ENCODE measurements around the gene PSD4.

DNA sequence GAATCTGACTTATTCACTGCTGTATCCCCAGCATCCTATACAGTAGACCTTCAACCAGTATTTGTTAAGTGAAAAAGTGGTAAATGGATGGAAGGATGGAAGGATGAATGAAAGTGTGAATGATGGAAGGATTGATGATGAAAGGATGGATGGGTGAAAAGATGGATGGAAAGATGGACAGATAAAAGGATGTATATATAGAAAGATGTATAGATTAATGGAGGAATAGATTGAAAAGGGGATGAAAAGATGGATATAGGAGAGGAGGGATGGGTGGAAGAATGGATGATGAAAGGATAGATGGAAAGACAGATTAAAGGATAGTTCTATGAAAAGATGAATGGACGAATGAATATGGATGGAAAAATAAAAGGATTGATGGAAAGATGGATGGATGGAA, 50.0 kb downstream of the PSD4 start:
- no peak for TF ChIP-seq JUNB (IDR thresholded peaks at IDR 0.05)
- TF ChIP-seq, protein P1, sequence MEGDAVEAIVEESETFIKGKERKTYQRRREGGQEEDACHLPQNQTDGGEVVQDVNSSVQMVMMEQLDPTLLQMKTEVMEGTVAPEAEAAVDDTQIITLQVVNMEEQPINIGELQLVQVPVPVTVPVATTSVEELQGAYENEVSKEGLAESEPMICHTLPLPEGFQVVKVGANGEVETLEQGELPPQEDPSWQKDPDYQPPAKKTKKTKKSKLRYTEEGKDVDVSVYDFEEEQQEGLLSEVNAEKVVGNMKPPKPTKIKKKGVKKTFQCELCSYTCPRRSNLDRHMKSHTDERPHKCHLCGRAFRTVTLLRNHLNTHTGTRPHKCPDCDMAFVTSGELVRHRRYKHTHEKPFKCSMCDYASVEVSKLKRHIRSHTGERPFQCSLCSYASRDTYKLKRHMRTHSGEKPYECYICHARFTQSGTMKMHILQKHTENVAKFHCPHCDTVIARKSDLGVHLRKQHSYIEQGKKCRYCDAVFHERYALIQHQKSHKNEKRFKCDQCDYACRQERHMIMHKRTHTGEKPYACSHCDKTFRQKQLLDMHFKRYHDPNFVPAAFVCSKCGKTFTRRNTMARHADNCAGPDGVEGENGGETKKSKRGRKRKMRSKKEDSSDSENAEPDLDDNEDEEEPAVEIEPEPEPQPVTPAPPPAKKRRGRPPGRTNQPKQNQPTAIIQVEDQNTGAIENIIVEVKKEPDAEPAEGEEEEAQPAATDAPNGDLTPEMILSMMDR (IDR thresholded peaks at IDR 0.05), result no peak
- no peak for TF ChIP-seq FOSL2 (IDR thresholded peaks at IDR 0.05)
- no peak for TF ChIP-seq FOSL2 (CRISPR knock-in tag; IDR thresholded peaks at IDR 0.05)
- TF ChIP-seq RCOR1 (IDR thresholded peaks at IDR 0.05; ENCODE audit: low read depth, low read length), result no peak
- TF ChIP-seq RAD21 (conservative IDR thresholded peaks at IDR 0.05 in 1 of 2, IDR thresholded peaks at IDR 0.05 in 1 of 2), result no peak
- TF ChIP-seq E2F6 (IDR thresholded peaks at IDR 0.05; ENCODE audit: borderline replicate concordance, low read depth), result no peak

All from A549 (cell line).